CD4-positive, alpha-beta T cell treated with Interleukin-2 at 100 ng/mL for 4 hours (primary cell): Measurements from ENCODE around the gene SUPT20H.
"Not testable (repeated sequence)": the region's sequence is repeated elsewhere in the genome, so short reads cannot be mapped to it uniquely, and the experiment has no call there.

Experiments used
- DNase-seq: peaks from one replicate; pipeline ENCODE4 v3.0.0-alpha.2; 2020; ENCODE audit warnings: low spot score

The SUPT20H gene

GRCh38 chr13:37069597-37070103 is 10.2 kb upstream of the SUPT20H start:
- no peak for DNase-seq

- DNase-seq: no peak
Observed at GRCh38 chr13:37068962-37069361, 9.5 kb upstream of the SUPT20H start.

- DNase-seq: no peak
Observed at GRCh38 chr13:37067874-37068273, 8.4 kb upstream of the SUPT20H start.

- DNase-seq: no peak
Observed at GRCh38 chr13:37065890-37066526, 6.5 kb upstream of the SUPT20H start.

- DNase-seq: no peak
Observed at GRCh38 chr13:37059848-37060192, 332 bp upstream of the SUPT20H start.

- not testable (repeated sequence) for DNase-seq
Observed at GRCh38 chr13:37056228-37056627, 3.3 kb downstream of the SUPT20H start.

GRCh38 chr13:37053111-37053510 is 6.4 kb downstream of the SUPT20H start:
- not testable (repeated sequence) for DNase-seq

GRCh38 chr13:37049810-37050209 is 9.7 kb downstream of the SUPT20H start:
- no peak for DNase-seq

- DNase-seq: no peak
Observed at GRCh38 chr13:37047846-37048245, 11.6 kb downstream of the SUPT20H start.

- DNase-seq: no peak
Observed at GRCh38 chr13:37047032-37047431, 12.5 kb downstream of the SUPT20H start.

- no peak for DNase-seq
Observed at GRCh38 chr13:37046062-37046461, 13.4 kb downstream of the SUPT20H start.

GRCh38 chr13:37040789-37041188 is 18.7 kb downstream of the SUPT20H start:
- DNase-seq: no peak

GRCh38 chr13:37039896-37040295 is 19.6 kb downstream of the SUPT20H start:
- no peak for DNase-seq

- DNase-seq: no peak
Observed at GRCh38 chr13:37037241-37037640, 22.2 kb downstream of the SUPT20H start.

- no peak for DNase-seq
Observed at GRCh38 chr13:37029617-37030016, 29.9 kb downstream of the SUPT20H start.

GRCh38 chr13:37027639-37028038 is 31.8 kb downstream of the SUPT20H start:
- DNase-seq: no peak

- DNase-seq: no peak
Observed at GRCh38 chr13:37026771-37027170, 32.7 kb downstream of the SUPT20H start.

- DNase-seq: no peak
Observed at GRCh38 chr13:37023871-37024270, 35.6 kb downstream of the SUPT20H start.

- no peak for DNase-seq
Observed at GRCh38 chr13:37014609-37015008, 44.9 kb downstream of the SUPT20H start.

- DNase-seq: no peak
Observed at GRCh38 chr13:37011788-37012187, 47.7 kb downstream of the SUPT20H start.

GRCh38 chr13:37011002-37011401 is 48.5 kb downstream of the SUPT20H start:
- no peak for DNase-seq

- no peak for DNase-seq
Observed at GRCh38 chr13:37010424-37010823, 49.1 kb downstream of the SUPT20H start.

GRCh38 chr13:37009692-37010091 is 49.8 kb downstream of the SUPT20H start:
- DNase-seq: no peak

GRCh38 chr13:37001921-37002250 is 57.6 kb downstream of the SUPT20H start:
- DNase-seq: no peak
